Activated CD4-positive, alpha-beta memory T cell treated with anti-CD3 and anti-CD28 coated beads for 36 hours (primary cell): ENCODE data around the gene MBNL1. TPM values are rescaled to one million over a fixed set of nuclear protein-coding genes. Genes with fewer than 3 reads are reported as not detected.
A peak's percentile ranks its signal among the peaks of the same experiment; 100 is the strongest.

Experiments used
- CTCF ChIA-PET: fragments of 350-600 bp; sonication (Branson Sonifier 250); formaldehyde crosslinking; loops from one replicate; lab custom pipeline; 2021; ENCODE audit warnings: antibody characterized with exemption, inconsistent platforms; lab: Charles Lee
- POLR2A ChIA-PET: fragments of 350-600 bp; sonication (Branson Sonifier 250); formaldehyde crosslinking; loops from one replicate; lab custom pipeline; 2021; ENCODE audit warnings: antibody characterized with exemption; lab: Charles Lee
- DNase-seq: peaks from one replicate; pipeline ENCODE4 v3.0.0-alpha.2; 2020
- H3K27ac Mint-ChIP-seq: one replicate; pipeline ENCODE4 v1.8.0; 2021; ENCODE audit warnings: mixed read lengths
- H3K27me3 Mint-ChIP-seq: one replicate; pipeline ENCODE4 v1.8.0; 2021; ENCODE audit warnings: mixed read lengths
- H3K36me3 Mint-ChIP-seq: one replicate; pipeline ENCODE4 v1.8.0; 2021; ENCODE audit warnings: mixed read lengths
- H3K4me1 Mint-ChIP-seq: one replicate; pipeline ENCODE4 v1.8.0; 2021; ENCODE audit warnings: low read depth, mixed read lengths
- H3K4me3 Mint-ChIP-seq: one replicate; pipeline ENCODE4 v1.8.0; 2021; ENCODE audit warnings: mild to moderate bottlenecking, mixed read lengths
- H3K9me3 Mint-ChIP-seq: one replicate; pipeline ENCODE4 v1.8.0; 2021; ENCODE audit warnings: mixed read lengths
- intact Hi-C: fragments of 100-400 bp; cut with micrococcal nuclease; formaldehyde crosslinking; loops from one replicate; pipeline ENCODE4 v1.15.1; 2023
- total RNA-seq, 2 experiments: library from RNA; stranded (reverse); gene quantifications; one replicate each; pipeline ENCODE4 v1.2.3, GENCODE V29; 2021

MBNL1 gene
- total RNA-seq, 2 experiments from 2014 or later = 290 to 302 TPM

GRCh38 chr3:152234657-152235375 lies 33.9 kb upstream of the MBNL1 start:
- H3K27ac Mint-ChIP-seq = peak overlapping the region; percentile 59
- ChIA-PET POLR2A (interaction anchor here (0.6 kb wide), 1 partner anchor 74 kb away, joined by 3 read pairs; no protein-coding TSS in a partner anchor), CTCF (interaction anchor here (1.5 kb wide), 1 partner anchor 9 kb away, joined by 5 read pairs; no protein-coding TSS in a partner anchor)
- H3K27me3 Mint-ChIP-seq = no peaks in the 10 kb centered on the region
- no peak overlapping the region for H3K4me3 Mint-ChIP-seq
- H3K36me3 Mint-ChIP-seq = peaks cover 4% of the 10 kb centered on the region
- intact Hi-C loops = no loop called here
- H3K9me3 Mint-ChIP-seq = peaks cover 5% of the 10 kb centered on the region
- DNase-seq = no peak
- H3K4me1 Mint-ChIP-seq = peaks cover 78% of the 10 kb centered on the region

GRCh38 chr3:152235709-152236298 lies 32.9 kb upstream of the MBNL1 start:
- Mint-ChIP-seq H3K9me3 (peaks cover 5% of the 10 kb centered on the region), H3K4me1 (peaks cover 78% of the 10 kb centered on the region), H3K4me3 (no peak overlapping the region), H3K27me3 (no peaks in the 10 kb centered on the region), H3K27ac (peak overlapping the region; percentile 65), H3K36me3 (peaks cover 4% of the 10 kb centered on the region)
- intact Hi-C loops = no loop called here
- no peak for DNase-seq
- CTCF ChIA-PET = interaction anchor here (0.5 to 1.6 kb wide), 2 partner anchors 34 to 208 kb away, joined by 3 read pairs; no protein-coding TSS in a partner anchor
- POLR2A ChIA-PET = no interaction called here

GRCh38 chr3:152236716-152237115 lies 32.0 kb upstream of the MBNL1 start:
- intact Hi-C loops = no loop called here
- Mint-ChIP-seq H3K27ac (peak overlapping the region; percentile 81), H3K9me3 (peaks cover 5% of the 10 kb centered on the region), H3K4me3 (peak overlapping the region; percentile 35), H3K4me1 (peaks cover 80% of the 10 kb centered on the region), H3K27me3 (no peaks in the 10 kb centered on the region), H3K36me3 (peaks cover 4% of the 10 kb centered on the region)
- no peak for DNase-seq
- ChIA-PET CTCF (interaction anchor here (1.6 kb wide), 1 partner anchor 207 kb away, joined by 3 read pairs; no protein-coding TSS in a partner anchor), POLR2A (interaction anchor here (1.2 kb wide), 1 partner anchor 32 kb away, joined by 4 read pairs; the partner anchor contains the start of gene MBNL1)

- POLR2A ChIA-PET = interaction anchor here (0.6 kb wide), 1 partner anchor 32 kb away, joined by 3 read pairs; no protein-coding TSS in a partner anchor
- H3K27me3 Mint-ChIP-seq = no peaks in the 10 kb centered on the region
- H3K27ac Mint-ChIP-seq = peak overlapping the region; percentile 88
- H3K4me3 Mint-ChIP-seq = peak overlapping the region; percentile 84
- peaks cover 59% of the 10 kb centered on the region for H3K4me1 Mint-ChIP-seq
- DNase-seq = no peak
- intact Hi-C loops = loop anchor here (1.0 to 5.0 kb wide), 6 partner anchors 8 to 1039 kb away; partner anchors contain the start of gene GPR171
- CTCF ChIA-PET = no interaction called here
- peaks cover 5% of the 10 kb centered on the region for H3K9me3 Mint-ChIP-seq
- peaks cover 7% of the 10 kb centered on the region for H3K36me3 Mint-ChIP-seq
Measured at GRCh38 chr3:152241142-152242017, 27.3 kb upstream of the MBNL1 start.

- peaks cover 51% of the 10 kb centered on the region for H3K4me1 Mint-ChIP-seq
- CTCF ChIA-PET = interaction anchor here (1.0 to 2.0 kb wide), 8 partner anchors 9 to 200 kb away, joined by 3 to 9 read pairs (median 5); no protein-coding TSS in a partner anchor
- intact Hi-C loops = loop anchor here (1.0 to 5.0 kb wide), 5 partner anchors 15 to 1041 kb away; partner anchors contain the start of gene GPR171
- no peaks in the 10 kb centered on the region for H3K9me3 Mint-ChIP-seq
- H3K27me3 Mint-ChIP-seq = no peaks in the 10 kb centered on the region
- peaks cover 4% of the 10 kb centered on the region for H3K36me3 Mint-ChIP-seq
- POLR2A ChIA-PET = interaction anchor here (0.6 to 6.8 kb wide), 13 partner anchors 13 to 68 kb away, joined by 3 to 107 read pairs (median 25); partner anchors contain the start of gene MBNL1
- DNase-seq = no peak
- peak overlapping the region; percentile 84 for H3K4me3 Mint-ChIP-seq
- peak overlapping the region; percentile 88 for H3K27ac Mint-ChIP-seq
Measured at GRCh38 chr3:152243301-152243711, 25.4 kb upstream of the MBNL1 start.

GRCh38 chr3:152243721-152244516 lies 24.8 kb upstream of the MBNL1 start:
- H3K27me3 Mint-ChIP-seq = no peaks in the 10 kb centered on the region
- H3K36me3 Mint-ChIP-seq = peaks cover 4% of the 10 kb centered on the region
- intact Hi-C loops = loop anchor here (1.0 to 5.0 kb wide), 6 partner anchors 14 to 1042 kb away; partner anchors contain the start of gene GPR171
- H3K9me3 Mint-ChIP-seq = no peaks in the 10 kb centered on the region
- peak overlapping the region; percentile 84 for H3K4me3 Mint-ChIP-seq
- peak overlapping the region; percentile 88 for H3K27ac Mint-ChIP-seq
- DNase-seq = peak; percentile 48
- CTCF ChIA-PET = interaction anchor here (0.7 to 2.0 kb wide), 13 partner anchors 9 to 200 kb away, joined by 3 to 9 read pairs (median 4); no protein-coding TSS in a partner anchor
- POLR2A ChIA-PET = interaction anchor here (0.7 to 6.8 kb wide), 17 partner anchors 8 to 1043 kb away, joined by 3 to 107 read pairs (median 12); partner anchors contain the start of gene MBNL1
- H3K4me1 Mint-ChIP-seq = peaks cover 47% of the 10 kb centered on the region

GRCh38 chr3:152244517-152244888 lies 24.2 kb upstream of the MBNL1 start:
- H3K36me3 Mint-ChIP-seq = peaks cover 4% of the 10 kb centered on the region
- DNase-seq = no peak
- no peaks in the 10 kb centered on the region for H3K9me3 Mint-ChIP-seq
- no peaks in the 10 kb centered on the region for H3K27me3 Mint-ChIP-seq
- H3K27ac Mint-ChIP-seq = peak overlapping the region; percentile 88
- intact Hi-C loops = loop anchor here (2.0 to 5.0 kb wide), 3 partner anchors 118 to 1042 kb away; partner anchors contain the start of gene GPR171
- ChIA-PET CTCF (interaction anchor here (0.7 to 2.0 kb wide), 11 partner anchors 8 to 60 kb away, joined by 3 to 9 read pairs (median 4); no protein-coding TSS in a partner anchor), POLR2A (interaction anchor here (0.7 to 6.8 kb wide), 15 partner anchors 8 to 1043 kb away, joined by 3 to 107 read pairs (median 16); partner anchors contain the start of gene MBNL1)
- peak overlapping the region; percentile 84 for H3K4me3 Mint-ChIP-seq
- H3K4me1 Mint-ChIP-seq = peaks cover 47% of the 10 kb centered on the region

- ChIA-PET POLR2A (interaction anchor here (0.8 to 6.8 kb wide), 9 partner anchors 11 to 73 kb away, joined by 4 to 107 read pairs (median 35); partner anchors contain the start of gene MBNL1), CTCF (interaction anchor here (0.6 to 1.9 kb wide), 6 partner anchors 7 to 199 kb away, joined by 3 to 8 read pairs (median 4); partner anchors contain the start of gene MBNL1)
- H3K27me3 Mint-ChIP-seq = no peaks in the 10 kb centered on the region
- H3K36me3 Mint-ChIP-seq = peaks cover 4% of the 10 kb centered on the region
- H3K27ac Mint-ChIP-seq = peak overlapping the region; percentile 95
- intact Hi-C loops = loop anchor here (2.0 kb wide), 1 partner anchor 119 kb away; no protein-coding TSS in a partner anchor
- DNase-seq = peak; percentile 39
- peaks cover 36% of the 10 kb centered on the region for H3K4me1 Mint-ChIP-seq
- H3K9me3 Mint-ChIP-seq = no peaks in the 10 kb centered on the region
- H3K4me3 Mint-ChIP-seq = peak overlapping the region; percentile 79
Measured at GRCh38 chr3:152245498-152246170, 23.1 kb upstream of the MBNL1 start.

GRCh38 chr3:152251916-152252315 lies 16.8 kb upstream of the MBNL1 start:
- Mint-ChIP-seq H3K4me3 (no peak overlapping the region), H3K9me3 (no peaks in the 10 kb centered on the region), H3K27ac (no peak overlapping the region), H3K4me1 (peaks cover 62% of the 10 kb centered on the region), H3K27me3 (no peaks in the 10 kb centered on the region), H3K36me3 (peaks cover 1% of the 10 kb centered on the region)
- intact Hi-C loops = no loop called here
- CTCF ChIA-PET = interaction anchor here (2.1 kb wide), 1 partner anchor 7 kb away, joined by 8 read pairs; no protein-coding TSS in a partner anchor
- no peak for DNase-seq
- POLR2A ChIA-PET = interaction anchor here (0.8 to 9.8 kb wide), 2 partner anchors 8 to 19 kb away, joined by 5 to 130 read pairs; partner anchors contain the start of gene MBNL1
